Measurements from ENCODE around the gene CSRNP3.

Gene CSRNP3

DNA sequence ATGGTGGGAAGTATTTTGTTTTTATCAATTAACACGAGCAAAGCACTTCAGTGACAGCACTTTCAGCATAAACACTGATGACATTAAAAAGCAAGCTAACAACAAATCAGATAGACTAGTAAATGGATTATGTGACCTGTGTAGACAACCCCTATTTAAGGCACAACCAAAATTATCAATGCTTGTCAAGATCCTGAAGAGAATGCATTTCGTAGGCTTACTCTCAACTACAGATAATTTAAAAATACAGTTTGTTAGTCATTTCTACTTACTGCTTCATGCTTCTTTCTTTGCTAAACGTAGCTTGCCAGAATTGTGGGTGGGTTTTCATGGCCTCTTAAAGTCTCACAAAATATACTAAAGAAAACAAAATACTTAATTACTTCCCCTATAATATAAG lies 3.4 kb downstream of the CSRNP3 start:
- no peak for DNase-seq

DNA sequence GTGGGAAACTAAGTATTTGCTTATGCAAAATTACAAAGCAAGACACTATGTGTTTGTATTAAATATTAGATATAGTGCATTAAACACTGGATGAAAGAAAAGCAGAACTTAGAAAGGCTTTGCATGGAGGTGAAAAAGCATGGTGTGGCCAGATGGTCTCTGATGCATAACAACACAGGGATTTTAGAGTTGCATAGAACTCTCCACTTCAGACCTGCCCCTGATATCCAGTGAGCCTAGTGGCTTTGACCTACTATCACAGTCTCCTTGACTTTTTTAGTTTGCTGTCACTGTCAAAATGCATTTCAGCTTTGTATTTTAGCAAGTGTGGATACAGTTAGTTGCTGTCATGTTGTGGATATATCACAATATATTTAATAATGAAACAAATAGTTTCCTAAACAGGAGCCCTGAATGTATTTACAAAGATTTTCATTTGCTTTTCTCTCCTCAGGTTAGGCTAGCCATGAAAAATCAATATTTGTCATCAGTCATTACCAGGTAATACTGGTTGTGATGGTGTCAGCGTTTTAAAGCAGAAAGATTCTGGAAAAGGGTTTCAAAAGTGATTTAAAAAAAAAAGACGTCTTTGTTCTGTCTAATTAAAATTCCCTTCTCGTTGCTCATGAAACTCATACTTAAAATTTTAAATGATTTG lies 5.2 kb downstream of the CSRNP3 start:
- no peak for DNase-seq

DNA sequence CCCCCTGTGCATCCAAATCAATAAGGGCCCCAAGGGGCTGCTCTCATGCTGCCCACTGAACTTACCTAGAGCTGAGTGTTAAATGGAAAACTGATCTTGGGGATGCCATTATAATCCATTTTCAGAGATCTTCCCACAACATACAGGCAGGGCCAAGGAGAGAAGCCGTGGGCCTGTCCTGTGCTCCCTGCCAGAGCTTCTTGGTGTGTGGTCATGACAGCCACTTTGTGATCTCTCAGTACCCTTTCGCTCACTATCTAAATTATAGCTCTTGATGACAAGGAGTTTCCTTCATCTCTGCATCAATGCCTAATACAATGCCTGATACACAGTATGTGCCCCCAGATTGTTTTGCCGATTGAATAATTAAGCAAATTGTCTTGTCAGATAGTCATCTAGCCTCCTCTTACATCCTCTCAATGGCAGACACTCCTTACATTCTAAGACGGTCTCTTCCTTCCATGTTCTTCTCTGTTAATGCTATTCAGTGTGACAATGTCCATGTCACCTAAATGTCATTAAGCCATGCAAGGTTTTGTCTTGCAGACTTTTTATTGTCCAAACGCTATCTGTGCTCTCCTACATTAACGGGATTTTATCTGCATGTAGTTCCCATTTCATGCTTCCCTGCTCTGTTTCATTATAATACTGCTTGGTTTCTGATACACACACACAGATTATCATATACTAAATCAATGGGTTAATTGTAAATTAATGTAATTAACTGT lies 5.9 kb downstream of the CSRNP3 start:
- DNase-seq = no peak

DNA sequence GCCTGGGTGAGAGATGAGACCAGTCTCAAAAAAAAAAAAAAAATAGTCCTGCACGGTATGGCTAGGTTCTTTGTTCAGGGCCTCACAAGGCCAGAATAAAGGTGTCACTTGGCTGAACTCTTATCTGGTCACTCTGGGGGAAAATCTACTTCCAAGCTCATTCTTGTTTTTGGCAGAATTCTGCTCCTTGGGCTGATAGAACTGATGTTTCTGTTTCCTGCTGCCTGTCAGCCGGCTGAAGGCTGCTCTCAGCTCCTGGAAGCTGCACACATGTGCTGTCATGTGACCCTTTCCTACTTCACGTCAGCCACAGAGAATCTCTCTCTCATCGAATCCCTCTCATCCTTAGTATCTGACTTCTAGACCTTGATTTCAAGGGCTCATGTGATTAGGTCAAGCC lies 10.4 kb downstream of the CSRNP3 start:
- no peak for DNase-seq

DNA sequence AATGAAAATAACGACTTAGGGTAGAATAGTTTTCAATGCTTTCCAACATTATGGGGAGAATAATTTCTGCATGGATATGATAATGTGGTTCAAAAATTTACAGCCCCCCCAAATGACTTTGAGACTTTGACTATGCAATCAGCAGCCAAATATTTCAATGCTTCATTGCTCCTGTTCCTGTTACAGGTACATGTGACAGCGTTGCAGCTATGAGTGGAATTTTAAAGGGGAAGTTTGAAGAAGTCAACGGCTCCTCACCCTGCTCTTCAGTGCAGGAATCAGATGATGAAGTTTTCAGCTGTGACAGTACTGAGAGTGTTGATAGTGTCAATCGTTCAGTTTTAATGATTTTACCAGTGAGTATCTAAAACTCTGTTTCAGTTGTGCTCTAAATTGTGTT lies 25.1 kb downstream of the CSRNP3 start:
- no peak for DNase-seq

DNA sequence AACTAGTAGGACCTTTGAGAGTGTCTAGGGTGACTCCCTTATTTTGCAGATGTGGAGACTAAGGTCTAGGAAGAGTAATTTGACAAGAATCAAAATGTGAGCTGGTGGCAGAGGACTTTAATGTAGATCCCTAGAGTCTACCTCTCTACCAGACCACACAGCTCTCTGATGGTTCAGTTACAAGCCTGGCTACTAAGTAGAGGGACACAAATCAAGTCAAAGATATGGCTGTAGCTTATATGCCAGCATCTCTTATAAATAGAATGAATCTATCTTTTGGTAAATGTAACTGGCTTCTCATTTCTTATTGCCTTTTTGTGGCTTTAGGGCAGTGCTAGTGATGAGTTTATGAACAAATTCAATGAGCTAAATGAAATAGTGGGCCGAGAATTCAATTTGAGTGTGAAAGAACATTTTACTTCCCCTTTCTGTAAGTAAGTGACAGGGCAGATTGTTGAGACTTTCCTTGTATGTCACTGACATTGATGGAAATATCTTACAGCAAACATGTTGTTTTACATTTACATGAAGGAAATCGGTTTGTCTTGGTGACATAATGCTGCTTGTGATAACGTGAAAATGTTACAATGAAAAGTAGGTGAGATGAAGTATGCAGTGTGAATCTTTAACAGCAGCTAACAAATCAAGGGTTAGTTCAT lies 28.3 kb downstream of the CSRNP3 start:
- no peak for DNase-seq

DNA sequence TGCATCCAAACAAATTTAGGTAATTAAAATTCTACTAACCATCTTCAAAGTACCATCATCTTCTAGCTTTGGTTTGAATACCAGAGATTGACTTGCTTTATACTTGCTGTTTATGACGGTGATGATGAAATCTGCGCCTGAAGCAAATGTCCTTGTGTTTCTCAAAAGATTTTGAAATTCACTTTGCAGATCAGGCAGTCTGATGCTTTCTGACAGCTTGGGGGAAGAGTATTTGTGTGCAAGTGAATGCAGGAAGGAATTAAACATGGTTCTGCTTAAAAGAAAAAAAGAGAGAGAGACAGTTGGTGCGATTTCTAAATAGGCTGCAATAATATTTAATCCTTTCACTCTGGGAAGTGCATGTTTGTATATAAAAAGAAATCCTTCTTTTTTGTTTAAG lies 29.6 kb downstream of the CSRNP3 start:
- DNase-seq = no peak

DNA sequence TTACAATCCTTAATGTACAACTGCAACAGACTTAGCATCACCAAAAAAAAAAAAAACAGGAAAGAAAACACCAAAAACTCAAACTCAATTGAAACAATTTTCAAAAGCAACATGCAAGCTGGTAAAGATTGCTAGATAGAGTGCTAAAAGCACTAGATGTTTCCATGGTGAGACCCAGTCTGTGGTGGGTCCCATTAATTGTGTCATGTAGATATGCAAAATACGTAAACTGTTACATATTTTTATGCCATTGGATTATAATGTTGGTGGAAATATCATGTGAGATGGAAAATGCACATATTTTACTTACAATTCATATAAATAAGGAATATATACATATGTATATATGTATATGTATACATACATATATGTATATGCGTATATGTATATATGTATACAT lies 30.5 kb downstream of the CSRNP3 start:
- DNase-seq = no peak

DNA sequence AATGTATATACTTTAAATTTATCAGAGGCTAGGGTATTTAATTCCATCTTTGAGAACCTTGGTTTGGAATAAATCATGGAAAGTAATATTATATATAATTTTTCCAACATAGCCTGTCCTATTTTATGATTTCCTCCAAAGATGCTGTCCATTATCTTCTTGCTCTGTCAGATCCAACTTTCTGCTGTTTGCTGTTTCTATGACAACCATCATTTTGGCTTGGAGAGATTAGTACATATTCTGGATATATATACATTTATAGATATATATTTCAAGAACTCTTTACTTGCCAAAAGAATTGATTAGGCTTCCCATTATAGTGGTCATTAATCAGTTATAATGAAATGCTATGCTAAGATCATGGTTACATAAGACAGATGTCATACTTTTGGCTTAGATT lies 31.3 kb downstream of the CSRNP3 start:
- no peak for DNase-seq

DNA sequence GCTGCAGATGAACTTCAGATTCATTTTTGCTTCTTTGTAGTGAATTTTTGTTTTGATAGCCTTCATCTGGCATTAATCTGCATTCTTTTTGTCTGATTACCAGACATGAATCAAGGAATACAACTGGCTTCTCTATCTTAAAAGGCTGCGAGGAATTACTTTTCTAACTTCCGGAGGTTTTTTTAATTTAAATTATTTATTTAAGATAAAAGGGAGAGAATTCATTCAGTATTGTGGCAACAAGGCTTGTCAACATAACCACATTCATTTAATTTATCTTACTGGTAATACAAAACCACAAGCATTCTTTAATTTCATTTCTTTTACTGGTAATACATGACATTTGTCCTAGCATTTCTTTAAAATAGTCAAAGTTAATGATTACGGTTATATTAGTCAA lies 36.0 kb downstream of the CSRNP3 start:
- DNase-seq = no peak

DNA sequence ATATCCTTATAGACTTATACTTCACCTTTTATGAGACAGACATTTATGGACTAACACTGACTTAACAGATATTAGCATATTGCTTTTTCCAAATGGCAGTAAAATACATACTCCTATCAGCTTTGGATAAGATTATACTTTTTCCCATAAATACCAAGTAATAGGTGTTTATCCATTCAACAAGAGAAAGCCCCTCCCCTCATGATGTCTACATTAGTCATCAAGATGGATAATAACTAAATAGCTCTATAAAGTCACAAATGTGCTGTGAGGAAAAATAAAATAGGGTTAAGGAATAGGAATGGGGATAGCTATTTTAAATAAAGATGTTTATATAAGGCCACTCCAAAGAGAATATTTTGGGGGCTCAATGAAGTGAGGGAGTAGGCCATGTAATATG lies 39.4 kb downstream of the CSRNP3 start:
- no peak for DNase-seq

DNA sequence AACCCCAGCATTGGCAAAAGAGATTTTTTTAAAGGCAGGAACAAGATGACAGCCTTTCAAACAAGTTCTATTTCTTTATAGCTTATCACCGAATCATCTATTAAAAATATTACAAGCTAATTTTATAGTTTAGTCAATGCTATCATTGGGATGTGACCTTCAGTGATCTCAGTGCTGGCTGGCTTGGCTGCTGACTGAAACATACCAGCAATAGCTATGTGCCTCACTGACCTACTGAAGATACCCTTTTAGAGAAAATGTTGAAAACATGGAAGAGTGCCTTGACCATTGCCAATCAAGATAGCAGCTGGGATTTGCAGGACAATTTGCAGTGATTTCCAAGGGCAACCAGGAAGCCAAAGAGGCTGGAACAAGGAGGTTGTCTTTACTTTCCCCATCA lies 44.0 kb downstream of the CSRNP3 start:
- no peak for DNase-seq

DNA sequence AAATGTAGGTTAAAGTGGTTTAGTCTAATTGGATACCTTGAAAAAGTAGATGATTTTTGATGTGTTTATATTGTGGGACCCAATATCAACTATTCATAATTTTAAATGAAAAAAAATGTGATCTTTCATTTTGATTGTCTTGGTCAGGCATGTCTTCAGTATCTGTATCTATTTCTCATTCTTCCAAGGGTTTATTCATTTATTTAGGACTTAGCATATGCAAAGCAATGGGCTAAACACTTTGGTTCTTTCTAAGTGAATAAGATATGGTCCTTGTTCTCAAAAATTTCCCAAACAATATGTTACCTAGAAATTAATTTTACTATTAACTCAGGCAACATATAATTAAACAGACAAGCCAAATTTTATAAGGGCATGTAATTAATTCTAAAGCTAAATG lies 49.1 kb downstream of the CSRNP3 start:
- DNase-seq = no peak

DNA sequence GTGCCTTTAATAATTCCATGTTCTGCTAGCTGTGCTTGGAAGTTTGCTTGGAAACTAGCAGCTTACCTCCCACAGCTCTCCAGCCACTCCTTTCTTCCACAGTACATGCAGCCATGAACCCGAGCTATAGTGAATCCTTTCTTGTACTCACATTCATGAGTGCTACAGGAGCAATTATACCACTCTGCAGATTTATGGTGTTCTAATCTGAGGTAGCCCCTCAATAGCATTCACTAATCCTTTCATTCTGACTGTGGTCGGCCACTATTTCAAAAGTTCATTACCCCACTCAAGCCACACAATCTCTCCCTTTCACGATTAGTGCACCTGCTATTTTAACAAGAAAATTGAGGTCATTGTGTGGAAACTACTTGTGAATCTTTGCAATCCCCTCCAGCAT lies 53.2 kb downstream of the CSRNP3 start:
- no peak for DNase-seq

DNA sequence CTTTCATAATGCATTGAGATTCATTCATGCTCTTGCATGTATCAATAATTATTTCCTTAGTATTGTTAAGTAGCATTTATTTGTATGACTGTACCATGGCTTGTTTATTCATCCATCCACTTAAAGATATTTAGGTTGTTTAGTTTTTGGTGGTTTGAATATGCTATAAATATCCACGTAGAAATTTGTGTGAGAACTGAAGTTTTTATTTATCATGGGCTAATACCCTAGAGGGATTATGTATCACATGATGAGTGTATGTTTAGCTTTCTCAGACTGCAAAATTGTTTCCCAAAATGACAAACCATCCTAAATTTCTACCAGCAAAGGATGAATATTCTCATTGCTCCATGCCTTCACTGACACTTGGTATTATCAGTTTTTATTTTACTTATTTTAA lies 55.2 kb downstream of the CSRNP3 start:
- DNase-seq = no peak

DNA sequence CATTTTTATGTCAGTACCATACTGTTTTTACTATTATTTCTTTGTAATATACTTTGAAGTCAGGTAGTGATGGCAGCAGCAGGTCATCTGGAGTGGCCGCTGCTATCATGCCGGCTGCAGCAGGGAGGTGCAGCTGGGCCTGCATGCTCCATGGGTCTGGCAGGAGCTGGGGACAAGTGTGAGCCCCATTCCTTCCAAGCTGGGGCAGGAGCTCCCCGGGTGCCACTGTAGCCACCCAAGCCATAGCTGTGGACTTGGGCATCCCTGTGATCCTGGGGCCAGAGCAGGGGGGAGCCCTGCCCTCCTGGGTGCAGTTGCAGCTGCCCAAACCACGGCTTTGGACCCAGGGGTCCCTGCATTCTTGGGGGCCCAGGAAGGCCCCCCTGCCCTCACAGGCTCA lies 59.2 kb downstream of the CSRNP3 start:
- DNase-seq = no peak

DNA sequence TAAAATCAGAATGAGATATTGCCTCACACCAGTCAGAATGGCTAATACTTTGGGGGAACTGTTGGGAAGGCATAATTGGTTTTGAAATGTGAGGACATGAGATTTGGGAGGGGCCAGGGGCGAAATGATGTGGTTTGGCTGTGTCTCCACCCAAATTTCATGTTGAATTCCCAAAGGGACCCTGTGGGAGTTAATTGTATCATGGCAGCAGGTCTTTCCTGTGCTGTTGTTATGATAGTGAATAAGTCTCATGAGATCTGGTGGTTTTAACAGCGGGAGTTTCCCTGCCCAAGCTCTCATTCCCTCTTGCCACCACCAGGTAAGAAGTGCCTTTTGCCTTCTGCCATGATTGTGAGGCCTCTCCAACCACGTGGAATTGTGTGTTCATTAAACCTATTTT lies 59.6 kb downstream of the CSRNP3 start:
- DNase-seq = no peak

DNA sequence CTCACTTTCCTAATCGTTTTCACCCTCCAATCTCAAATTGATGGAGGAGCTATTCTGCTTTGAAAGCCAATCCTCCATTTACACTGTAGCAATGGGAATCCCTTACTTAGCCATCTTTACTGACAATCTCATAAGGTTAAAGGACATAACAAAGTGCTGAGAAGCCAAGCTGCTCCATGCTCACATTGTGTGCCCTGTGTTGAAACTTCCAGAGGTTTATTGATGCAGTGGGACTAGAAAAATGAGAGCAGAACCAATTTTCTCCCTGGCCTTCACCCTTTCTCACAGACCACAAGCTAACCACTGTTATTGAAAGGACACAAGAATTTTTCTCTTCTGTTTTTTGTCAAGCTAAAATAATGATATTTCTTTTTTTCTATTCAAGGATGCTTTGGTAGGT lies 63.8 kb downstream of the CSRNP3 start:
- DNase-seq = no peak

DNA sequence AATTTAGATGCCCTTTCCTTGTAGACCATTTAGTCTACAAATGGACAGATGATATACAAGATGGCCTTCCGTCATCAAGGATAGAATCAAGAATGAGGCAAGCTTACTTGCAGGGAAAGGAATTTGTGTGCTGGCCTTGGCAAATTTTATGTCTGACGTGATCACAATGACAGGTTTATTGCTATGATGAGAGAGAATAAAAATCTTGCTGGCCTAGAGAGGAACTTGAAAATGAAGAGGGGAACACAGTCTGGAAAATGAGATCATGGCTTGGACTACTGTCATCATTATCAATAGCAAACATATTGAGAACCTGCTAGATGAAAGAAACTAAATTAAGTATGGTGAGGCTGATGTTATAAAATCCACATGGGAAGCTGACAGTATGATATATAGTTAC lies 66.0 kb downstream of the CSRNP3 start:
- no peak for DNase-seq

DNA sequence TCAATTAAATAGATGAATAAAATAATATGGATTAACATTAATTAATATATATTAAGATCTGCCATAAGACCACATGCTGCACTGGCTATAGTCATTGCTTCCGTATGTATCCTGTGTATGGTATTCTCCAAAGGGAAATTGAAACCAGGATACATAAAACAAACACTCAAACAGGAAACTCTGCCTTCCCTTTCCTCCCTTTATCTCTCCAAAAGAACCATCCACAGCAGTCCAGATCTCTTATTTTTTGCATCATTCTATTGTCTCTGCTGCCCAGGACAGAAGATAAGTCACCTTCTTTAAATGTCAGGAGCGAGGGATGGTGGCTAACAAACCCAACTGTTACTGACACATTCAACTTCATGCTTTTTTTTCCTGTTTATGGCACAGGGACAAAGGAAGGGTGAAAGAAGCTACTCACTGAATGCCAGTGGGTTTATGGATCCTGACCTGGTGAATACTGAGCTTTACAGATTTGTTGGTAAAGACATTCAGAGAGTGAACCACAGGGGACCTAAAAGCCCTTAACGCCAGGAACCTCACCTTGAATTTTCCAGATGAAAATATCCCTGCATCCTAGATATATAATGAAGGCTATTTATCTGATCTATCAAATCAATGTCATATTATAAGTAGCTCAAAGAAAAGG lies 67.5 kb downstream of the CSRNP3 start:
- DNase-seq = no peak

DNA sequence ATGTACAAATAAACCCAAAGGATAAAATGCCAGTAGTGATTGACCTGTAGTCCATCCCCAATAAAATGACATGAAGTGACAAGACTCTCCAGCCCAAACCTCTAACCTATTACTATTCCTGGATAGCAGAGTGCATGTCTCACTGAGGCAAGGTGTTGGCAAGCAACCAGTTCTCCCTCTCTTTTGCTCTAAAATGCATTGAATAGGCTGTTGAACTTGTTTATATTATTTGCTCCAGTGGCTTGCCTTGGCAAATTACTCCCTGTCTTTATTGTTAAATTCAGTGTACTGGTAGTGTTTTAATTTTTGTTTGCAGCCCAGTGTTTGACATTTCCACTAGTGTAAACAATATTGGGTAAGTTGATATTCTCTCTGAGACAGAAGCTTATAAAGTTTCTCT lies 70.5 kb downstream of the CSRNP3 start:
- DNase-seq = no peak

DNA sequence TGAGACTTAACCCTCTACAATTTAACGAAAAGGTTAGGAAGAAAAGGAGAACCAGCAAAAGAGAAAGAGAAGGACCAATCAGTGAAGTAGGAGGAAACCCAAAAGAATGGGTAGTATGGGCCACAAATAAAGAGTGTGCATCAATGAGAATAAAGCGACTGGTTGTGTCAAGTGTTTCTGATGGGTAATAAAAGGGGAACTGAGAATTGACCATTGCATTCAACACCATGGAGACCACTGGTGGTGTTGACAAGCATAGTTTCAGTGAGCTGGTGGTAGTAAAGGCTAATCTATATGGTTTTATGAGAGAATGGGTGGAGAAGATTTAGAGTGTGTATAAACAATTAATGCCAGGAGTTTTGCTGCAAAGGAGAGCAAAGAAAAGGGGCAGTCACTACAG lies 75.4 kb downstream of the CSRNP3 start:
- DNase-seq = no peak

DNA sequence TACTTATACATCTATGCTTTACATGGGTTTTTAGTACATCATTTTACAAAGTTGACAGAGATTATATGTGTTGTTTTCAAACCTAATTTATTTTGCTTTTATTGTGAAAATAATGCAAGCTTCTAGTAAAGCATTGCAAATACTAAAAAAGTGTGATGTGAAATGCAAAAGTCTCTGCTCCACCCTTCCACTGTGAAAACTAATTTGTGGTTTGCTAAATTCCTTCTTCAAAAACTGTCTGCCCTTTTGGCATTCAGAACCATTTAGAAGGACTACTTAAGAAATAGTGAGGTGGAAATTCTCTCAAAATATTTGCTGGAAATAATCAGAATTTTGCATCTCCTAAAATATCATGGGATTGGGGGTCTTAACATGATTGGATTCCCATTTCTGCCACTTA lies 78.4 kb downstream of the CSRNP3 start:
- no peak for DNase-seq

DNA sequence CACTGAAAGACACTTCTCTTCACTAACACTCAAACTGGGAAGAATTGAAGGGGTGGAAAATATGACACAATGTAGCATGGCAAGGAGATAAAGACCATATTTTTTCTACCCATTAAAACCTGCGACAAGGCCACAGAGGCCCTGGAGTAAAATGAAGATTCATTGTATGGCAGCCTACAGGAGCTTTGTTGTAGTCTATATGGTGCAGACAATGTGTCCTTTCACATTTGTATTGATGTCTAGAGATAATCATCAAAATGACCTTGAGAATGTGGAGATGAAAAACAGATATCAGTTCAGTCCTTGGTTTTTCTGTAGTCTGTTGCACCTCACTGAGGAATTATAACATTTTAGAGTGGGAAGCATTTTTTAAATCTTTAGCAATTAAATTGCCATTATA lies 80.1 kb downstream of the CSRNP3 start:
- DNase-seq = no peak
